ENCODE measurements around the gene FASTK.

DNA sequence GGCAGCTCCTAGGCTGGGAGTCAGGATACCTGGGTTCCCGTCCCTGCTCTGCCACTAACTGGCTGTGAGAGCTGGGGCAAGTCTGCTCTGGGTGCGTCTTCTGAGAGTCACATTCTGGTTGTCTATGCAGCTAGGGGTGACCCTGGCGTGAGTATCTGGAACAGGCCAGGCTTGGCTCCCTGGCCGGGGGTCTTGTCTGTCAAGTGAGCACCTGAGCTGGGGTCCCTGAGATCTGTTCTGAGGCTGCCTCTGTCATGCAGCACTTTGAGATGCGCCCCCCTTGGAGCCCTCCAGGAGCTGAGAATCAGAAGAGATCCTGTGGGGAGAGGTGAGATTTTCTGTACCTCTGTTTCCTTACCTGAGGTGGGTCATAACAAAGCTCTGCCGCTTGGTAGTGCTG lies 13.1 kb upstream of the FASTK start:
- TF ChIP-seq, protein P1, sequence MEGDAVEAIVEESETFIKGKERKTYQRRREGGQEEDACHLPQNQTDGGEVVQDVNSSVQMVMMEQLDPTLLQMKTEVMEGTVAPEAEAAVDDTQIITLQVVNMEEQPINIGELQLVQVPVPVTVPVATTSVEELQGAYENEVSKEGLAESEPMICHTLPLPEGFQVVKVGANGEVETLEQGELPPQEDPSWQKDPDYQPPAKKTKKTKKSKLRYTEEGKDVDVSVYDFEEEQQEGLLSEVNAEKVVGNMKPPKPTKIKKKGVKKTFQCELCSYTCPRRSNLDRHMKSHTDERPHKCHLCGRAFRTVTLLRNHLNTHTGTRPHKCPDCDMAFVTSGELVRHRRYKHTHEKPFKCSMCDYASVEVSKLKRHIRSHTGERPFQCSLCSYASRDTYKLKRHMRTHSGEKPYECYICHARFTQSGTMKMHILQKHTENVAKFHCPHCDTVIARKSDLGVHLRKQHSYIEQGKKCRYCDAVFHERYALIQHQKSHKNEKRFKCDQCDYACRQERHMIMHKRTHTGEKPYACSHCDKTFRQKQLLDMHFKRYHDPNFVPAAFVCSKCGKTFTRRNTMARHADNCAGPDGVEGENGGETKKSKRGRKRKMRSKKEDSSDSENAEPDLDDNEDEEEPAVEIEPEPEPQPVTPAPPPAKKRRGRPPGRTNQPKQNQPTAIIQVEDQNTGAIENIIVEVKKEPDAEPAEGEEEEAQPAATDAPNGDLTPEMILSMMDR (IDR thresholded peaks at IDR 0.05), result no peak
- no peak for TF ChIP-seq POLR2A (IDR thresholded peaks at IDR 0.05)
- TF ChIP-seq POLR2AphosphoS5 (IDR thresholded peaks at IDR 0.05), result no peak
